Stimulated activated CD8-positive, alpha-beta memory T cell treated with anti-CD3 and anti-CD28 coated beads, Interleukin-12 subunit alpha, Interleukin-12 subunit beta, amount 100 ng/mL, for 24 hours (primary cell): ENCODE results near the gene KRTAP10-6.
"Not testable (repeated sequence)": the region's sequence is repeated elsewhere in the genome, so short reads cannot be mapped to it uniquely, and the experiment has no call there.

Source experiments
- DNase-seq: peaks from one replicate; pipeline ENCODE4 v3.0.0-alpha.2; 2020; ENCODE audit errors: extremely low read depth

Gene KRTAP10-6

GRCh38 chr21:44557491-44558328 lies 34.6 kb downstream of the KRTAP10-6 start:
- no peak for DNase-seq

GRCh38 chr21:44556879-44557278 lies 35.4 kb downstream of the KRTAP10-6 start:
- DNase-seq, result no peak

GRCh38 chr21:44555200-44555875 lies 37.0 kb downstream of the KRTAP10-6 start:
- DNase-seq, result no peak

GRCh38 chr21:44552681-44553080 lies 39.6 kb downstream of the KRTAP10-6 start:
- no peak for DNase-seq

- no peak for DNase-seq
Observed at GRCh38 chr21:44552136-44552535, 40.2 kb downstream of the KRTAP10-6 start.

GRCh38 chr21:44551340-44551961 lies 40.9 kb downstream of the KRTAP10-6 start, which contains the start of gene KRTAP10-2:
Gene KRTAP10-2 (minus strand): TSS chr21:44551505. CDS start chr21:44551458, 47 bp downstream.
- no peak for DNase-seq

GRCh38 chr21:44550807-44551206 lies 41.5 kb downstream of the KRTAP10-6 start:
- DNase-seq, result no peak

GRCh38 chr21:44550285-44550684 lies 42.0 kb downstream of the KRTAP10-6 start:
- not testable (repeated sequence) for DNase-seq

- DNase-seq, result no peak
Observed at GRCh38 chr21:44549525-44550211, 42.6 kb downstream of the KRTAP10-6 start.

- DNase-seq, result no peak
Observed at GRCh38 chr21:44548922-44549321, 43.4 kb downstream of the KRTAP10-6 start.

- no peak for DNase-seq
Observed at GRCh38 chr21:44548381-44548780, 43.9 kb downstream of the KRTAP10-6 start.

- DNase-seq, result no peak
Observed at GRCh38 chr21:44547656-44548331, 44.5 kb downstream of the KRTAP10-6 start.

- DNase-seq, result no peak
Observed at GRCh38 chr21:44544566-44544965, 47.7 kb downstream of the KRTAP10-6 start.

- DNase-seq, result no peak
Observed at GRCh38 chr21:44542716-44543115, 49.6 kb downstream of the KRTAP10-6 start.
